Adrenal gland (tissue), 19 donors: ENCODE measurements around the gene TCF12. TPM values are rescaled to one million over a fixed set of nuclear protein-coding genes. Genes with fewer than 3 reads are reported as not detected.
A peak's percentile ranks its signal among the peaks of the same experiment; 100 is the strongest.

ENCODE experiments used
- DNase-seq, 7 donors: peaks; one replicate each; pipeline ENCODE4 v3.0.0-alpha.2; 2019 to 2020
- H3K27ac ChIP-seq, 5 donors: fragments of 200-600 bp; sonication (generic) in 4 of 5; 1 replicate in 3 of 5; 2 replicates in 2 of 5; pipeline versions ENCODE4 v1.5.1 to v1.8.0; 2016 to 2020; ENCODE audit warnings: mild to moderate bottlenecking in 1 of 5
- H3K27me3 ChIP-seq: fragments of 200-600 bp; 2 replicates; pipeline ENCODE4 v1.8.0; 2021
- H3K36me3 ChIP-seq, 2 donors: fragments of 200-600 bp; replicated peaks in 1 of 2; 1 replicate in 1 of 2; 2 replicates in 1 of 2; pipeline versions ENCODE4 v1.5.1 to v1.8.0; 2018 to 2022
- H3K4me1 ChIP-seq, 2 donors: fragments of 200-600 bp; replicated peaks in 1 of 2; 1 replicate in 1 of 2; 2 replicates in 1 of 2; pipeline versions ENCODE4 v1.5.1 to v1.8.0; 2018 to 2021
- H3K4me3 ChIP-seq, 4 donors: fragments of 200-600 bp; sonication (generic) in 3 of 4; one replicate each; pipeline ENCODE4 v1.5.1; 2016 to 2018
- H3K9me3 ChIP-seq, 3 donors: fragments of 200-600 bp; sonication (generic) in 1 of 3; replicated peaks in 1 of 3; 1 replicate in 2 of 3; 2 replicates in 1 of 3; pipeline versions ENCODE4 v1.5.1 to v1.8.0; 2016 to 2021
- CTCF ChIP-seq, 6 experiments: fragments of 450-650 bp in 4 of 6; fragments of 200-600 bp in 2 of 6; sonication (generic) in 1 of 6; IDR thresholded peaks; 1 replicate in 5 of 6; 2 replicates in 1 of 6; pipeline versions ENCODE4 v1.5.1 to v1.8.0; 2016 to 2021; ENCODE audit warnings: antibody characterized with exemption in 6 of 6, mild to moderate bottlenecking in 2 of 6, moderate library complexity in 1 of 6
- POLR2A ChIP-seq, 2 donors: fragments of 450-650 bp; IDR thresholded peaks; one replicate each; pipeline ENCODE4 v1.6.1; 2017; ENCODE audit warnings: antibody characterized with exemption in 2 of 2, mild to moderate bottlenecking in 2 of 2, moderate library complexity in 1 of 2
- WGBS, 4 donors: extraction: QIAGEN DNeasy Blood & Tissue Kit in 2 of 4; methylation state at CpG; one replicate each; pipeline versions ENCODE4 v1.1.5 to v1.1.7; 2013 to 2017; 5-methylcytosine and 5-hydroxymethylcytosine counted together
- intact Hi-C, 2 donors: fragments of 100-400 bp; cut with DNase I; formaldehyde crosslinking; loops; one replicate each; pipeline versions ENCODE4 v1.14.1 to v1.15.0; 2022 to 2023
- long read RNA-seq, 10 donors: library from polyadenylated mRNA in 3 of 10; unstranded in 2 of 10; stranded (forward) in 1 of 10; transcript quantifications; one replicate each; pipeline ENCODE4 v2.0.0 and lab custom pipeline, GENCODE V29; 2021 to 2026
- polyA plus RNA-seq, 3 donors: library from polyadenylated mRNA; stranded (reverse); fragments of 200-250 nt in 2 of 3; fragments of 350-450 nt in 1 of 3; fragmentation: Illumina TruSeq in 1 of 3; extraction: RNeasy Lipid Tissue Mini Kit (QIAGEN cat#74804) in 1 of 3; gene quantifications; one replicate each; pipeline ENCODE4 v1.2.3, GENCODE V29; 2013 to 2014
- total RNA-seq, 9 donors: library from RNA; depleted of rRNA in 4 of 9; stranded (reverse); fragments of >200 nt in 4 of 9; fragments of 120-200 nt in 1 of 9; fragmentation: NEBNext Ultra II Directional in 1 of 9; extraction: Animal tissue kit (Norgen Biotek cat#: 25700) in 1 of 9; gene quantifications; one replicate each; pipeline versions ENCODE4 v1.1.0 to v1.2.4, GENCODE V29; 2013 to 2023
- donor health status: healthy with polysubstance abuse.
- donor health status: Bipolar disorder and iron deficiency.
- donor health status: DM: yes; HTN: yes; CAD: no.
- donor health status: DM: no; HTN: no; CAD: no.
- donor health status: DM: no; HTN: no; CAD: no.
- donor health status: DM: yes; HTN: yes; CAD: no.

The TCF12 gene
- total RNA-seq = 100 to 1,000 TPM in 2 of 9 donors, 10 to 100 TPM in 7; 51.6 to 121 (median 87.5) TPM
- polyA plus RNA-seq = 10 to 100 TPM in 2 of 3 donors, 1 to 10 TPM in 1; 7.6 to 59.3 (median 13.5) TPM
- long read RNA-seq, donor 1, full-length matches to known transcripts = 2 of 2 reads
- long read RNA-seq, donor 1, partial matches to known transcripts = 0 of 2 reads
- long read RNA-seq, donor 1, other reads (novel, unspliced or antisense) = 0 of 2 reads
- long read RNA-seq, donor 2, full-length matches to known transcripts = 1 of 1 reads
- long read RNA-seq, donor 2, partial matches to known transcripts = 0 of 1 reads
- long read RNA-seq, donor 2, other reads (novel, unspliced or antisense) = 0 of 1 reads
- long read RNA-seq, donor 3, full-length matches to known transcripts = 1 of 8 reads
- long read RNA-seq, donor 3, partial matches to known transcripts = 7 of 8 reads
- long read RNA-seq, donor 3, other reads (novel, unspliced or antisense) = 0 of 8 reads
- long read RNA-seq, donor 4, full-length matches to known transcripts = 2 of 30 reads
- long read RNA-seq, donor 4, partial matches to known transcripts = 22 of 30 reads
- long read RNA-seq, donor 4, other reads (novel, unspliced or antisense) = 6 of 30 reads
- long read RNA-seq, donor 5, full-length matches to known transcripts = 28 of 41 reads
- long read RNA-seq, donor 5, partial matches to known transcripts = 3 of 41 reads
- long read RNA-seq, donor 5, other reads (novel, unspliced or antisense) = 10 of 41 reads
- long read RNA-seq, donor 6, partial matches to known transcripts = 10 of 11 reads
- long read RNA-seq, donor 6, other reads (novel, unspliced or antisense) = 1 of 11 reads
- long read RNA-seq, donor 7 = 0 reads
- long read RNA-seq, donor 8, full-length matches to known transcripts = 7 of 7 reads
- long read RNA-seq, donor 8, partial matches to known transcripts = 0 of 7 reads
- long read RNA-seq, donor 8, other reads (novel, unspliced or antisense) = 0 of 7 reads
- long read RNA-seq, donor 9, full-length matches to known transcripts = 4 of 4 reads
- long read RNA-seq, donor 9, partial matches to known transcripts = 0 of 4 reads
- long read RNA-seq, donor 9, other reads (novel, unspliced or antisense) = 0 of 4 reads
- long read RNA-seq, donor 10, partial matches to known transcripts = 0 of 1 reads
- long read RNA-seq, donor 10, other reads (novel, unspliced or antisense) = 0 of 1 reads

GRCh38 chr15:56918046-56918938, at the start of gene TCF12:
Gene TCF12 (plus strand): TSS chr15:56918644. CDS start chr15:56919914, 1,270 bp downstream.
- Histone ChIP-seq H3K27me3 (no peaks in the 10 kb centered on the region), H3K27ac (peak within 1 kb of the TSS; percentile 85 to 99 (median 97)), H3K4me3 (peak within 1 kb of the TSS; percentile 30 to 98 (median 65)), H3K4me1 (peaks cover 14 to 47% of the 10 kb centered on the region in 2 donors), H3K36me3 (no peaks in the 10 kb centered on the region), H3K9me3 (no peaks in the 10 kb centered on the region)
- peak; percentile 92 to 96 (median 94) for DNase-seq
- TF ChIP-seq POLR2A (IDR thresholded peaks at IDR 0.05) (peak; percentile 28 to 76), CTCF (IDR thresholded peaks at IDR 0.05) (peak in 5 of 6 experiments; percentile 28 to 47 (median 36))
- intact Hi-C loops = loop anchor here (10.0 kb wide), 2 partner anchors 217 to 387 kb away; no protein-coding TSS in a partner anchor
- 0 to 7% (median 1%) methylated on average over 27 to 97 of the region's 97 CpGs for WGBS, 4 donors

- peak in 6 of 7 donors; percentile 20 to 59 (median 46) for DNase-seq
- intact Hi-C loops = no loop called here
- 69 to 74% (median 71%) methylated on average over 3 of the region's 3 CpGs for WGBS, 4 donors
- Histone ChIP-seq H3K4me1 (peaks cover 5 to 6% of the 10 kb centered on the region in 2 donors), H3K27ac (no peak overlapping the region), H3K4me3 (no peak overlapping the region), H3K36me3 (no peaks in the 10 kb centered on the region), H3K9me3 (no peaks in the 10 kb centered on the region), H3K27me3 (no peaks in the 10 kb centered on the region)
- TF ChIP-seq CTCF (IDR thresholded peaks at IDR 0.05) = peak in 5 of 6 experiments; percentile 33 to 56 (median 52)
- TF ChIP-seq POLR2A (IDR thresholded peaks at IDR 0.05) = no peak
Observed at GRCh38 chr15:56869573-56869972, 48.9 kb upstream of the TCF12 start.

DNA sequence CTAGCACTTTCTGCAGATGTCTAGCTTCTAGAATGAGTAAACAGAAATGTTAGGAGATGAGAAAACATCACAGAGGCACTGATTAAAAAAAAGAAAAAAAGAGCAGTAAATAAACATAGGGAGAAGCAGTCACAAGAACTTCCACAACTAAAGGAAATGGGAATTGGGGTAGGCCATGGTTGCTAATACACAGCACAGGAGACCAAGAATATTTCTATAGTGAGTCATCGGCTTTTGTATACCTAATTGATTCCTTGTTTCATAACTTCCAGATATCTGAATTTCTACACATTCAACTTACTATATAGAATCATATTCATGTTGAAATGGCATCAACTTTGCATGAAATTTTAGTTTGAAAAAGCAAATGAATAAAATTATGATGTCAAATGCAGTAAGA, 47.3 kb upstream of the TCF12 start:
- TF ChIP-seq POLR2A (IDR thresholded peaks at IDR 0.05) (no peak), CTCF (IDR thresholded peaks at IDR 0.05) (no peak)
- no peak overlapping the region for H3K27ac ChIP-seq
- no peak for DNase-seq
- no peaks in the 10 kb centered on the region for H3K27me3 ChIP-seq
- H3K36me3 ChIP-seq = no peaks in the 10 kb centered on the region
- H3K9me3 ChIP-seq = no peaks in the 10 kb centered on the region
- intact Hi-C loops = no loop called here
- H3K4me1 ChIP-seq = peaks cover 5 to 6% of the 10 kb centered on the region in 2 donors
- 75 to 86% (median 82%) methylated on average over 1 of the region's 1 CpG for WGBS, 4 donors
- H3K4me3 ChIP-seq = no peak overlapping the region
